ENCODE results near the gene MUCL3. TPM values are rescaled to one million over a fixed set of nuclear protein-coding genes. Genes with fewer than 3 reads are reported as not detected.
A peak's percentile ranks its signal among the peaks of the same experiment; 100 is the strongest.

The MUCL3 gene
- total and polyA plus RNA-seq, 4 donors: 0.06 TPM; not detected in 3

DNA sequence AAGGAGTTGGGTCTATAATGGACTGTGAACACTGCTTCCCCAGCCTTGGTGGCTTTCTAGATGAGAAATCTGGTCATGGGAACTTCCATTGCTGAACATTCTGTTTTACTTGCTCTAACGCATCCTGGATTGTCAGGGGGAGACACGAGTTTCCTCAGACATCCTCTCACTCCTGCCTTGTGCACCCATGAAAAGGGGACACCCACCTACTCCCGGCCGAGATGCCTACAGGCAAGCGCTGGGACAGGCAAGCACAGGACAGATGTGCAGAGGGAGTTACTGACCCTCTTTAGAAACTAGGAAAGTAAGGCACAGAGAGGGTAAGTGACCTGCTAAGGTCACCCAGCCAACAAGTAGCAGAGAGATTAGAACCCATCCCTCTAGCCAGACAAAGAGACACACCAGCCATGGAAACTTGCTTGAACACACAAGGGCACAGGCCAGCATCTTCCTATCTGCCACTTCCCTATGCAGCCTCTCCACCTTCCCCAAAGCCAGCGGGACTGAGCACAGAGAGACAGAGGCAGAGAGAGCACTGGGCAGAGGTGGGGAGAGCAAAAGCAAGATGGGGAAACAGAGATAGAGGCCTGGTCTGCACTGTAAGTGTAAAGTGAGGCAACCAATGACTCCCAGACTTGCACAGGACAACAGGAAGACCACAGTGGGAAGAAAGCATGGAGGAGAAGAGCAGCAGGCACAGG lies 8.0 kb upstream of the MUCL3 start:
- Histone ChIP-seq H3K9me3 (ENCODE audit: control insufficient read depth, insufficient read depth, low read length) (peaks cover 4% of the 10 kb centered on the region), H3K27ac (ENCODE audit: low read depth, low read length) (no peak overlapping the region), H3K36me3 (ENCODE audit: control insufficient read depth, insufficient read depth, low read length) (no peaks in the 10 kb centered on the region), H3K4me1 (ENCODE audit: control insufficient read depth, insufficient read depth, low read length) (no peaks in the 10 kb centered on the region), H3K27me3 (ENCODE audit: control insufficient read depth, insufficient read depth, low read length) (no peaks in the 10 kb centered on the region), H3K4me3 (ENCODE audit: low read depth, low read length) (no peak overlapping the region)
- WGBS (ENCODE audit: insufficient coverage): 91% methylated on average over 5 of the region's 6 CpGs
- no peak for DNase-seq (ENCODE audit: low read depth in 4 of 6, low spot score in 6 of 6)

GRCh38 chr6:30935018-30935417 lies 5.8 kb upstream of the MUCL3 start:
- H3K27me3 ChIP-seq (ENCODE audit: control insufficient read depth, insufficient read depth, low read length): no peaks in the 10 kb centered on the region
- 44% methylated on average over 3 of the region's 3 CpGs for WGBS (ENCODE audit: insufficient coverage)

GRCh38 chr6:30937265-30937664 lies 3.5 kb upstream of the MUCL3 start:
- H3K27ac ChIP-seq (ENCODE audit: low read depth, low read length): no peak overlapping the region
- no peaks in the 10 kb centered on the region for H3K27me3 ChIP-seq (ENCODE audit: control insufficient read depth, insufficient read depth, low read length)
- no peak for DNase-seq (ENCODE audit: low read depth in 4 of 6, low spot score in 6 of 6)
- WGBS (ENCODE audit: insufficient coverage): 68% methylated on average over 4 of the region's 6 CpGs
- peaks cover 17% of the 10 kb centered on the region for H3K4me1 ChIP-seq (ENCODE audit: control insufficient read depth, insufficient read depth, low read length)
- H3K9me3 ChIP-seq (ENCODE audit: control insufficient read depth, insufficient read depth, low read length): peaks cover 1% of the 10 kb centered on the region
- no peaks in the 10 kb centered on the region for H3K36me3 ChIP-seq (ENCODE audit: control insufficient read depth, insufficient read depth, low read length)
- no peak overlapping the region for H3K4me3 ChIP-seq (ENCODE audit: low read depth, low read length)

More at GRCh38 chr6:30935018-30935417, 5.8 kb upstream of the MUCL3 start:
- Histone ChIP-seq H3K27ac (ENCODE audit: low read depth, low read length) (no peak overlapping the region), H3K4me3 (ENCODE audit: low read depth, low read length) (no peak overlapping the region), H3K4me1 (ENCODE audit: control insufficient read depth, insufficient read depth, low read length) (peaks cover 13% of the 10 kb centered on the region), H3K9me3 (ENCODE audit: control insufficient read depth, insufficient read depth, low read length) (peaks cover 1% of the 10 kb centered on the region), H3K36me3 (ENCODE audit: control insufficient read depth, insufficient read depth, low read length) (no peaks in the 10 kb centered on the region)
- DNase-seq (ENCODE audit: low read depth in 4 of 6, low spot score in 6 of 6): no peak

GRCh38 chr6:30938730-30939129 lies 2.0 kb upstream of the MUCL3 start:
- Histone ChIP-seq H3K27me3 (ENCODE audit: control insufficient read depth, insufficient read depth, low read length) (no peaks in the 10 kb centered on the region), H3K9me3 (ENCODE audit: control insufficient read depth, insufficient read depth, low read length) (peaks cover 1% of the 10 kb centered on the region), H3K4me1 (ENCODE audit: control insufficient read depth, insufficient read depth, low read length) (peaks cover 25% of the 10 kb centered on the region), H3K4me3 (ENCODE audit: low read depth, low read length) (no peak overlapping the region), H3K36me3 (ENCODE audit: control insufficient read depth, insufficient read depth, low read length) (no peaks in the 10 kb centered on the region), H3K27ac (ENCODE audit: low read depth, low read length) (no peak overlapping the region)
- DNase-seq (ENCODE audit: low read depth in 4 of 6, low spot score in 6 of 6): no peak
- 73% methylated on average over 2 of the region's 4 CpGs for WGBS (ENCODE audit: insufficient coverage)

DNA sequence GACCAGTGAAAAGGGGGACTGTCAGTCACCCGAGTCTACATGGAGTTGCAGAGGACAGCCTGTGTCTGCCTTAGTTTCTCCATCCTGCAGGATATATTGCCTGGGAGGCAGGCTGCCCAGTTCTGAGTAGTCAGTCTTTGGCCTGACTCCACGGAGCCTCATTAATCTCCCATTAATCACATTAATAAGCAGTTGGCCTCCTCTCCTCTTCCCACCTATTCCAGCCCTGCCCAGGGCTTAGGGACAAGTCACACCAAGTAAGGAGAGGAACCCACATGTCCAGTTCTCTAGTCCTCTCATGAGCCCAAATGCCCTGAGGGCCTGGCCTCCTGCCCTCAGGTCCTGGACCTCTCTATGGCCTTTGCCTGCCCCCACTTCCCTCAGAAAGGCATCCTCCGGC lies 1.3 kb upstream of the MUCL3 start:
- no peaks in the 10 kb centered on the region for H3K27me3 ChIP-seq (ENCODE audit: control insufficient read depth, insufficient read depth, low read length)
- DNase-seq (ENCODE audit: low read depth in 4 of 6, low spot score in 6 of 6): peak in 2 of 6 donors; percentile 22 to 38
- peaks cover 25% of the 10 kb centered on the region for H3K4me1 ChIP-seq (ENCODE audit: control insufficient read depth, insufficient read depth, low read length)
- 26% methylated on average over 3 of the region's 3 CpGs for WGBS (ENCODE audit: insufficient coverage)
- H3K36me3 ChIP-seq (ENCODE audit: control insufficient read depth, insufficient read depth, low read length): no peaks in the 10 kb centered on the region
- H3K9me3 ChIP-seq (ENCODE audit: control insufficient read depth, insufficient read depth, low read length): peaks cover 1% of the 10 kb centered on the region
- H3K4me3 ChIP-seq (ENCODE audit: low read depth, low read length): no peak overlapping the region
- H3K27ac ChIP-seq (ENCODE audit: low read depth, low read length): no peak overlapping the region

GRCh38 chr6:30942338-30943060 lies 1.7 kb downstream of the MUCL3 start:
- WGBS (ENCODE audit: insufficient coverage): 25% methylated on average over 14 of the region's 15 CpGs
- no peak overlapping the region for H3K4me3 ChIP-seq (ENCODE audit: low read depth, low read length)
- H3K27ac ChIP-seq (ENCODE audit: low read depth, low read length): no peak overlapping the region
- H3K27me3 ChIP-seq (ENCODE audit: control insufficient read depth, insufficient read depth, low read length): no peaks in the 10 kb centered on the region
- peaks cover 25% of the 10 kb centered on the region for H3K4me1 ChIP-seq (ENCODE audit: control insufficient read depth, insufficient read depth, low read length)
- H3K36me3 ChIP-seq (ENCODE audit: control insufficient read depth, insufficient read depth, low read length): no peaks in the 10 kb centered on the region
- no peaks in the 10 kb centered on the region for H3K9me3 ChIP-seq (ENCODE audit: control insufficient read depth, insufficient read depth, low read length)
- DNase-seq (ENCODE audit: low read depth in 4 of 6, low spot score in 6 of 6): peak in 2 of 6 donors; percentile 46 to 64

GRCh38 chr6:30944051-30944450 lies 3.3 kb downstream of the MUCL3 start:
- Histone ChIP-seq H3K9me3 (ENCODE audit: control insufficient read depth, insufficient read depth, low read length) (no peaks in the 10 kb centered on the region), H3K36me3 (ENCODE audit: control insufficient read depth, insufficient read depth, low read length) (no peaks in the 10 kb centered on the region), H3K4me1 (ENCODE audit: control insufficient read depth, insufficient read depth, low read length) (peaks cover 18% of the 10 kb centered on the region), H3K27ac (ENCODE audit: low read depth, low read length) (no peak overlapping the region), H3K4me3 (ENCODE audit: low read depth, low read length) (no peak overlapping the region), H3K27me3 (ENCODE audit: control insufficient read depth, insufficient read depth, low read length) (no peaks in the 10 kb centered on the region)
- DNase-seq (ENCODE audit: low read depth in 4 of 6, low spot score in 6 of 6): no peak
- WGBS (ENCODE audit: insufficient coverage): 100% methylated on average over 1 of the region's 4 CpGs

- 100% methylated on average over 1 of the region's 5 CpGs for WGBS (ENCODE audit: insufficient coverage)
Observed at GRCh38 chr6:30945281-30945680, 4.5 kb downstream of the MUCL3 start.

DNA sequence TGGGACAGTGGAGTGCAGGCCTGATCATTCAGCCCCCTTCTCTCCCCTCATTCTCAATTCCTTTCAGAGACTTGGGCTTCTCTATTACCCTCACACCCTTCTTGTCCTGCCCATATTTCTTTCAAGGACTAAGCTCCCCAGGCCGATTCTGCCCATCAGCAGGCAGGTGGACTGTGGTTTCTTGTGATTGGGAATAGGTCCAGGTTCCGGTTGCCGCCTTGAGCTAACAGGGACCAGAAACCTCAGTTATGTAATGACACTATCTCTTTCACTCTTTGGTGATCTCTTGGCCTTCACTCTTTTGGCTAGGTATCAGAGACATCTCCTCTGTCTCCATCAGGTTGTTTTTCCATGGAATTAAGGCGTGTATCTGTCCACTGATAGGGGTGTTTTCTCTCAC lies 6.5 kb downstream of the MUCL3 start:
- no peak for DNase-seq (ENCODE audit: low read depth in 4 of 6, low spot score in 6 of 6)
- Histone ChIP-seq H3K4me1 (ENCODE audit: control insufficient read depth, insufficient read depth, low read length) (peaks cover 7% of the 10 kb centered on the region), H3K4me3 (ENCODE audit: low read depth, low read length) (no peak overlapping the region), H3K36me3 (ENCODE audit: control insufficient read depth, insufficient read depth, low read length) (no peaks in the 10 kb centered on the region), H3K27ac (ENCODE audit: low read depth, low read length) (no peak overlapping the region), H3K9me3 (ENCODE audit: control insufficient read depth, insufficient read depth, low read length) (peaks cover 2% of the 10 kb centered on the region), H3K27me3 (ENCODE audit: control insufficient read depth, insufficient read depth, low read length) (no peaks in the 10 kb centered on the region)
- WGBS (ENCODE audit: insufficient coverage): 100% methylated on average over 1 of the region's 4 CpGs

More at GRCh38 chr6:30945281-30945680, 4.5 kb downstream of the MUCL3 start:
- Histone ChIP-seq H3K27ac (ENCODE audit: low read depth, low read length) (no peak overlapping the region), H3K4me3 (ENCODE audit: low read depth, low read length) (no peak overlapping the region), H3K4me1 (ENCODE audit: control insufficient read depth, insufficient read depth, low read length) (peaks cover 11% of the 10 kb centered on the region), H3K9me3 (ENCODE audit: control insufficient read depth, insufficient read depth, low read length) (no peaks in the 10 kb centered on the region), H3K36me3 (ENCODE audit: control insufficient read depth, insufficient read depth, low read length) (no peaks in the 10 kb centered on the region), H3K27me3 (ENCODE audit: control insufficient read depth, insufficient read depth, low read length) (no peaks in the 10 kb centered on the region)
- no peak for DNase-seq (ENCODE audit: low read depth in 4 of 6, low spot score in 6 of 6)

DNA sequence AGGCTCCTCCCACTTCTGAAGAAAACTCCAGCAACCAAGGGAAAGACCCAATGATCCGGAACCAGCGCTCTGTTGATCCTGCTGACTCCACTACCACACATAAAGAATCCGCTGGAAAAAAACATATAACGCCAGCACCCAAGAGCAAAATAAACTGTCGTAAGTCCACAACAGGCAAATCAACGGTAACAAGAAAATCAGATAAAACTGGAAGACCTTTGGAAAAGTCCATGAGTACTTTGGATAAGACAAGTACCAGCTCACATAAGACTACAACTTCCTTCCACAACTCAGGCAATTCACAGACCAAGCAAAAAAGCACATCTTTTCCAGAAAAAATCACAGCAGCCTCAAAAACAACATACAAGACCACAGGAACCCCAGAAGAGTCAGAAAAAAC lies 8.0 kb downstream of the MUCL3 start:
- H3K4me3 ChIP-seq (ENCODE audit: low read depth, low read length): no peak overlapping the region
- H3K9me3 ChIP-seq (ENCODE audit: control insufficient read depth, insufficient read depth, low read length): peaks cover 2% of the 10 kb centered on the region
- no peak for DNase-seq (ENCODE audit: low read depth in 4 of 6, low spot score in 6 of 6)
- H3K36me3 ChIP-seq (ENCODE audit: control insufficient read depth, insufficient read depth, low read length): no peaks in the 10 kb centered on the region
- H3K4me1 ChIP-seq (ENCODE audit: control insufficient read depth, insufficient read depth, low read length): no peaks in the 10 kb centered on the region
- H3K27me3 ChIP-seq (ENCODE audit: control insufficient read depth, insufficient read depth, low read length): no peaks in the 10 kb centered on the region
- 91% methylated on average over 4 of the region's 6 CpGs for WGBS (ENCODE audit: insufficient coverage)
- H3K27ac ChIP-seq (ENCODE audit: low read depth, low read length): no peak overlapping the region

Measured in spinal cord (tissue), 10 donors.